ENCODE data around the gene PALLD. TPM values are rescaled to one million over a fixed set of nuclear protein-coding genes. Genes with fewer than 3 reads are reported as not detected.

PALLD gene
- total RNA-seq, 1 experiment from 2014 or later = 23.7 TPM

DNA sequence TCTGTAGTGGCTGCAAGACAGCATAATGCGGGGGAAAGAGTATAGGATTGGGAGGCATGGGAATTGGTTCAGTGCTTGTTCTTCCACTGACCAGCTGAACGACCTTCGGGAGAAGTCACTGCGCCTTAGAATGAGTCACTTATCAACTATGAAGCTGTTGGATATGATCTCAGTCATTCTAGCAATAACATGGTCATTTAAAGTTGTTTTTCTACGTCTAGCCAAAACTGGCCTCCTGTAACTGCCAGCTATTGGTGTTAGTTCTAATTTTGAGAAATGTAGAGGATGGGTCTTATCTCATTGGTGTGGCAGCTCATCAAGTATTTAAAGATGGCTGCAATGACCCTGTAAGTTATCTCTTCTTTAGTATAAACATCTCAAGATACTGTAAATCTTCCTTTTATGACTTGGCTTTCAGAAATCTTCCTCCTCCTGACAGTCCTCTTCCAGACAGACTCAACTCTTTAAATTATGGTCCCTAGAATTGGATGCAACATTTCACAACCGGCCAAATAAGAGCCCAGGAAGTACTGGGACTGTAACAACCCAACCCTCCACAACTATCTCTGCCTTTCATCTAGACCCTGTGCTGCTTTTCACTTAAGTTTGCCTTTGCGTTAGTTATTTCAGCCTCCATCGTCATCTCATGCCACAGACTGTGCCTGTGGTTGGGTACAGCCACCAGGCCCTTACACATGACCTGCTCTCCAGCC is 269.9 kb downstream of the PALLD start:
- H3K4me1 Mint-ChIP-seq = no peaks in the 10 kb centered on the region
- ATAC-seq = no peak

GRCh38 chr4:168769416-168769815 is 272.6 kb downstream of the PALLD start:
- CTCF ChIA-PET = no interaction called here
- no peaks in the 10 kb centered on the region for H3K27me3 Mint-ChIP-seq (ENCODE audit: low read depth)

More for the DNA sequence above, 269.9 kb downstream of the PALLD start:
- Mint-ChIP-seq H3K4me3 (no peak overlapping the region), H3K36me3 (no peaks in the 10 kb centered on the region), H3K27me3 (ENCODE audit: low read depth) (no peaks in the 10 kb centered on the region), H3K27ac (no peak overlapping the region), H3K9me3 (no peaks in the 10 kb centered on the region)
- ChIA-PET CTCF (no interaction called here), POLR2A (interaction anchor here (0.7 kb wide), 1 partner anchor 12 kb away, joined by 3 read pairs; no protein-coding TSS in a partner anchor)
- TF ChIP-seq ZNF512 (CRISPR knock-in tag; IDR thresholded peaks at IDR 0.05; ENCODE audit: borderline replicate concordance) = no peak
- TF ChIP-seq GTF2I (CRISPR knock-in tag; conservative IDR thresholded peaks at IDR 0.05) = no peak
- no peak for TF ChIP-seq ESRRA (CRISPR knock-in tag; IDR thresholded peaks at IDR 0.05; ENCODE audit: borderline replicate concordance)
- TF ChIP-seq SMAD3 (CRISPR knock-in tag; IDR thresholded peaks at IDR 0.05; ENCODE audit: borderline replicate concordance) = no peak
- no peak for TF ChIP-seq TP53 (CRISPR knock-in tag; IDR thresholded peaks at IDR 0.05)
- no peak for TF ChIP-seq RELA (CRISPR knock-in tag; IDR thresholded peaks at IDR 0.05; ENCODE audit: borderline replicate concordance)
- TF ChIP-seq, protein P1, sequence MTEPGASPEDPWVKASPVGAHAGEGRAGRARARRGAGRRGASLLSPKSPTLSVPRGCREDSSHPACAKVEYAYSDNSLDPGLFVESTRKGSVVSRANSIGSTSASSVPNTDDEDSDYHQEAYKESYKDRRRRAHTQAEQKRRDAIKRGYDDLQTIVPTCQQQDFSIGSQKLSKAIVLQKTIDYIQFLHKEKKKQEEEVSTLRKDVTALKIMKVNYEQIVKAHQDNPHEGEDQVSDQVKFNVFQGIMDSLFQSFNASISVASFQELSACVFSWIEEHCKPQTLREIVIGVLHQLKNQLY (CRISPR knock-in tag; IDR thresholded peaks at IDR 0.05) = no peak
- no peak for TF ChIP-seq CREB1 (CRISPR knock-in tag; IDR thresholded peaks at IDR 0.05)
- no peak for DNase-seq (ENCODE audit: low spot score)

More at GRCh38 chr4:168769416-168769815, 272.6 kb downstream of the PALLD start:
- H3K4me3 Mint-ChIP-seq = no peak overlapping the region
- no peak overlapping the region for H3K27ac Mint-ChIP-seq
- no peaks in the 10 kb centered on the region for H3K36me3 Mint-ChIP-seq
- DNase-seq (ENCODE audit: low spot score) = no peak
- TF ChIP-seq MXD4 (CRISPR knock-in tag; IDR thresholded peaks at IDR 0.05; ENCODE audit: borderline replicate concordance) (no peak), AR (CRISPR knock-in tag; IDR thresholded peaks at IDR 0.05) (no peak), JUN (CRISPR knock-in tag; IDR thresholded peaks at IDR 0.05) (no peak), SOX15 (CRISPR knock-in tag; IDR thresholded peaks at IDR 0.05) (no peak), GRHL2 (CRISPR knock-in tag; IDR thresholded peaks at IDR 0.05; ENCODE audit: insufficient replicate concordance, severe bottlenecking) (no peak), ZNF232 (CRISPR knock-in tag; IDR thresholded peaks at IDR 0.05) (no peak), NFE2L1 (CRISPR knock-in tag; IDR thresholded peaks at IDR 0.05) (no peak), CBFB (CRISPR knock-in tag; IDR thresholded peaks at IDR 0.05; ENCODE audit: low read depth) (no peak), TEAD4 (CRISPR knock-in tag; IDR thresholded peaks at IDR 0.05) (no peak)
- TF ChIP-seq, protein P2, sequence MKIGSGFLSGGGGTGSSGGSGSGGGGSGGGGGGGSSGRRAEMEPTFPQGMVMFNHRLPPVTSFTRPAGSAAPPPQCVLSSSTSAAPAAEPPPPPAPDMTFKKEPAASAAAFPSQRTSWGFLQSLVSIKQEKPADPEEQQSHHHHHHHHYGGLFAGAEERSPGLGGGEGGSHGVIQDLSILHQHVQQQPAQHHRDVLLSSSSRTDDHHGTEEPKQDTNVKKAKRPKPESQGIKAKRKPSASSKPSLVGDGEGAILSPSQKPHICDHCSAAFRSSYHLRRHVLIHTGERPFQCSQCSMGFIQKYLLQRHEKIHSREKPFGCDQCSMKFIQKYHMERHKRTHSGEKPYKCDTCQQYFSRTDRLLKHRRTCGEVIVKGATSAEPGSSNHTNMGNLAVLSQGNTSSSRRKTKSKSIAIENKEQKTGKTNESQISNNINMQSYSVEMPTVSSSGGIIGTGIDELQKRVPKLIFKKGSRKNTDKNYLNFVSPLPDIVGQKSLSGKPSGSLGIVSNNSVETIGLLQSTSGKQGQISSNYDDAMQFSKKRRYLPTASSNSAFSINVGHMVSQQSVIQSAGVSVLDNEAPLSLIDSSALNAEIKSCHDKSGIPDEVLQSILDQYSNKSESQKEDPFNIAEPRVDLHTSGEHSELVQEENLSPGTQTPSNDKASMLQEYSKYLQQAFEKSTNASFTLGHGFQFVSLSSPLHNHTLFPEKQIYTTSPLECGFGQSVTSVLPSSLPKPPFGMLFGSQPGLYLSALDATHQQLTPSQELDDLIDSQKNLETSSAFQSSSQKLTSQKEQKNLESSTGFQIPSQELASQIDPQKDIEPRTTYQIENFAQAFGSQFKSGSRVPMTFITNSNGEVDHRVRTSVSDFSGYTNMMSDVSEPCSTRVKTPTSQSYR (CRISPR knock-in tag; IDR thresholded peaks at IDR 0.05) = no peak
- TF ChIP-seq, protein P3, sequence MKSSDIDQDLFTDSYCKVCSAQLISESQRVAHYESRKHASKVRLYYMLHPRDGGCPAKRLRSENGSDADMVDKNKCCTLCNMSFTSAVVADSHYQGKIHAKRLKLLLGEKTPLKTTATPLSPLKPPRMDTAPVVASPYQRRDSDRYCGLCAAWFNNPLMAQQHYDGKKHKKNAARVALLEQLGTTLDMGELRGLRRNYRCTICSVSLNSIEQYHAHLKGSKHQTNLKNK (CRISPR knock-in tag; IDR thresholded peaks at IDR 0.05) = no peak
- TF ChIP-seq, protein P4, sequence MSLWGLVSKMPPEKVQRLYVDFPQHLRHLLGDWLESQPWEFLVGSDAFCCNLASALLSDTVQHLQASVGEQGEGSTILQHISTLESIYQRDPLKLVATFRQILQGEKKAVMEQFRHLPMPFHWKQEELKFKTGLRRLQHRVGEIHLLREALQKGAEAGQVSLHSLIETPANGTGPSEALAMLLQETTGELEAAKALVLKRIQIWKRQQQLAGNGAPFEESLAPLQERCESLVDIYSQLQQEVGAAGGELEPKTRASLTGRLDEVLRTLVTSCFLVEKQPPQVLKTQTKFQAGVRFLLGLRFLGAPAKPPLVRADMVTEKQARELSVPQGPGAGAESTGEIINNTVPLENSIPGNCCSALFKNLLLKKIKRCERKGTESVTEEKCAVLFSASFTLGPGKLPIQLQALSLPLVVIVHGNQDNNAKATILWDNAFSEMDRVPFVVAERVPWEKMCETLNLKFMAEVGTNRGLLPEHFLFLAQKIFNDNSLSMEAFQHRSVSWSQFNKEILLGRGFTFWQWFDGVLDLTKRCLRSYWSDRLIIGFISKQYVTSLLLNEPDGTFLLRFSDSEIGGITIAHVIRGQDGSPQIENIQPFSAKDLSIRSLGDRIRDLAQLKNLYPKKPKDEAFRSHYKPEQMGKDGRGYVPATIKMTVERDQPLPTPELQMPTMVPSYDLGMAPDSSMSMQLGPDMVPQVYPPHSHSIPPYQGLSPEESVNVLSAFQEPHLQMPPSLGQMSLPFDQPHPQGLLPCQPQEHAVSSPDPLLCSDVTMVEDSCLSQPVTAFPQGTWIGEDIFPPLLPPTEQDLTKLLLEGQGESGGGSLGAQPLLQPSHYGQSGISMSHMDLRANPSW (CRISPR knock-in tag; conservative IDR thresholded peaks at IDR 0.05; ENCODE audit: low read depth) = no peak
- TF ChIP-seq, protein P5, sequence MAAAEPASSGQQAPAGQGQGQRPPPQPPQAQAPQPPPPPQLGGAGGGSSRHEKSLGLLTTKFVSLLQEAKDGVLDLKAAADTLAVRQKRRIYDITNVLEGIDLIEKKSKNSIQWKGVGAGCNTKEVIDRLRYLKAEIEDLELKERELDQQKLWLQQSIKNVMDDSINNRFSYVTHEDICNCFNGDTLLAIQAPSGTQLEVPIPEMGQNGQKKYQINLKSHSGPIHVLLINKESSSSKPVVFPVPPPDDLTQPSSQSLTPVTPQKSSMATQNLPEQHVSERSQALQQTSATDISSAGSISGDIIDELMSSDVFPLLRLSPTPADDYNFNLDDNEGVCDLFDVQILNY (CRISPR knock-in tag; IDR thresholded peaks at IDR 0.05) = no peak
- H3K4me1 Mint-ChIP-seq = no peaks in the 10 kb centered on the region
- ATAC-seq = no peak
- POLR2A ChIA-PET = no interaction called here
- H3K9me3 Mint-ChIP-seq = no peaks in the 10 kb centered on the region

Data from WTC11 (cell line).